Transverse colon (tissue), 4 donors: ENCODE results near the gene PVALB. TPM values are rescaled to one million over a fixed set of nuclear protein-coding genes. Genes with fewer than 3 reads are reported as not detected.

Experiments used
- DNase-seq: peaks from one replicate; pipeline ENCODE4 v3.0.0-alpha.2; 2019
- H3K27ac ChIP-seq, 4 donors: fragments of 200-600 bp; sonication (generic); 2 replicates each; pipeline ENCODE4 v1.5.1; 2016 to 2018; ENCODE audit warnings: inconsistent platforms in 4 of 4
- H3K27me3 ChIP-seq: fragments of 200-600 bp; sonication (generic); 2 replicates; pipeline ENCODE4 v1.5.1; 2017; ENCODE audit warnings: inconsistent platforms
- H3K36me3 ChIP-seq, 4 donors: fragments of 200-600 bp; sonication (generic); 2 replicates each; pipeline ENCODE4 v1.5.1; 2017 to 2019; ENCODE audit warnings: inconsistent platforms in 4 of 4
- H3K4me1 ChIP-seq, 4 donors: fragments of 200-600 bp; sonication (generic); 2 replicates each; pipeline ENCODE4 v1.5.1; 2017 to 2020; ENCODE audit warnings: inconsistent platforms in 4 of 4
- H3K4me3 ChIP-seq, 4 donors: fragments of 200-600 bp; sonication (generic); 1 replicate in 1 of 4; 2 replicates in 3 of 4; pipeline versions ENCODE4 v1.5.1 to v1.6.1; 2017 to 2019; ENCODE audit warnings: inconsistent platforms in 4 of 4
- H3K9me3 ChIP-seq, 2 donors: fragments of 200-600 bp; sonication (generic); 2 replicates each; pipeline ENCODE4 v1.5.1; 2017 to 2019; ENCODE audit warnings: inconsistent platforms in 2 of 2
- CTCF ChIP-seq, 5 experiments: fragments of 200-600 bp in 3 of 5; fragments of 450-650 bp in 2 of 5; sonication (generic) in 3 of 5; IDR thresholded peaks; 1 replicate in 2 of 5; 2 replicates in 3 of 5; pipeline ENCODE4 v1.5.1; 2016 to 2017; ENCODE audit warnings: antibody characterized with exemption in 5 of 5, inconsistent platforms in 3 of 5, mild to moderate bottlenecking in 2 of 5, moderate library complexity in 1 of 5
- EP300 ChIP-seq: sonication (generic); formaldehyde crosslinking; IDR thresholded peaks from one replicate; pipeline ENCODE4 v1.6.1; 2017; ENCODE audit warnings: antibody characterized with exemption, low read depth
- POLR2A ChIP-seq: fragments of 450-650 bp; IDR thresholded peaks from one replicate; pipeline ENCODE4 v1.6.1; 2016; ENCODE audit warnings: antibody characterized with exemption, mild to moderate bottlenecking, moderate library complexity
- POLR2AphosphoS5 ChIP-seq, 3 donors: sonication (generic); formaldehyde crosslinking; IDR thresholded peaks; one replicate each; pipeline ENCODE4 v1.6.1; 2016; ENCODE audit warnings: antibody characterized with exemption in 3 of 3
- WGBS, 2 donors: methylation state at CpG; one replicate each; pipeline ENCODE4 v1.1.5; 2018; ENCODE audit warnings: low coverage in 1 of 2; 5-methylcytosine and 5-hydroxymethylcytosine counted together
- in situ Hi-C, 4 donors: fragments of 200-750 bp; cut with MboI; loops; one replicate each; pipeline versions ENCODE4 v1.15.0 to v1.15.1; 2017; ENCODE audit warnings: low sequenced_read_pairs in 3 of 4, low pct_ligation_motif_present in 1 of 4, low pct_unique_long_range_greater_than_20kb in 1 of 4
- intact Hi-C: fragments of 100-400 bp; cut with DNase I; formaldehyde crosslinking; loops from one replicate; pipeline ENCODE4 v1.15.1; 2023; ENCODE audit warnings: low total_unique reads
- total RNA-seq, 4 donors: library from RNA; depleted of rRNA; stranded (reverse); fragments of >200 nt; gene quantifications; one replicate each; pipeline ENCODE4 v1.1.0, GENCODE V29; 2016

Gene PVALB
- total RNA-seq, 4 donors from 2014 or later, result 2.7 TPM; not detected in 3

- Histone ChIP-seq H3K27ac (no peak overlapping the region), H3K4me1 (no peaks in the 10 kb centered on the region), H3K4me3 (no peak overlapping the region), H3K27me3 (no peaks in the 10 kb centered on the region), H3K36me3 (no peaks in the 10 kb centered on the region), H3K9me3 (no peaks in the 10 kb centered on the region)
- DNase-seq, result no peak
- 77% methylated on average over 11 of the region's 11 CpGs; no CpG with 5 or more reads in 1 of the 2 donors for WGBS, 2 donors
- TF ChIP-seq POLR2AphosphoS5 (IDR thresholded peaks at IDR 0.05), result no peak
- no peak for TF ChIP-seq POLR2A
- TF ChIP-seq EP300, result no peak
- no peak for TF ChIP-seq CTCF (IDR thresholded peaks at IDR 0.05)
- intact Hi-C loops, result no loop called here
- in situ Hi-C loops, result loop anchor here in 1 of 4 donors (25.0 kb wide), 1 partner anchor 414 kb away; the partner anchor contains the start of gene SSTR3
Observed at GRCh38 chr22:36798674-36799066, 18.2 kb downstream of the PVALB start.

GRCh38 chr22:36797911-36798673 is 18.7 kb downstream of the PVALB start:
- Histone ChIP-seq H3K27me3 (peaks cover 2% of the 10 kb centered on the region), H3K36me3 (no peaks in the 10 kb centered on the region), H3K4me3 (no peak overlapping the region), H3K9me3 (no peaks in the 10 kb centered on the region), H3K4me1 (no peaks in the 10 kb centered on the region), H3K27ac (no peak overlapping the region)
- intact Hi-C loops, result no loop called here
- no peak for DNase-seq
- no peak for TF ChIP-seq EP300
- no peak for TF ChIP-seq POLR2A
- no peak for TF ChIP-seq POLR2AphosphoS5 (IDR thresholded peaks at IDR 0.05)
- TF ChIP-seq CTCF (IDR thresholded peaks at IDR 0.05), result no peak
- in situ Hi-C loops, result loop anchor here in 1 of 4 donors (25.0 kb wide), 1 partner anchor 414 kb away; the partner anchor contains the start of gene SSTR3
- 78% methylated on average over 12 of the region's 12 CpGs; no CpG with 5 or more reads in 1 of the 2 donors for WGBS, 2 donors

GRCh38 chr22:36797374-36797773 is 19.5 kb downstream of the PVALB start:
- H3K4me1 ChIP-seq, result no peaks in the 10 kb centered on the region
- H3K27me3 ChIP-seq, result peaks cover 6% of the 10 kb centered on the region
- intact Hi-C loops, result no loop called here
- DNase-seq, result no peak
- 73 to 82% methylated on average over 2 to 9 of the region's 9 CpGs for WGBS, 2 donors
- H3K4me3 ChIP-seq, result no peak overlapping the region
- H3K36me3 ChIP-seq, result no peaks in the 10 kb centered on the region
- no peaks in the 10 kb centered on the region for H3K9me3 ChIP-seq
- H3K27ac ChIP-seq, result no peak overlapping the region
- TF ChIP-seq CTCF (IDR thresholded peaks at IDR 0.05) (no peak), POLR2A (no peak), EP300 (no peak), POLR2AphosphoS5 (IDR thresholded peaks at IDR 0.05) (no peak)
- in situ Hi-C loops, result loop anchor here in 1 of 4 donors (25.0 kb wide), 1 partner anchor 415 kb away; the partner anchor contains the start of gene SSTR3

- Histone ChIP-seq H3K4me3 (no peak overlapping the region), H3K27ac (no peak overlapping the region), H3K4me1 (no peaks in the 10 kb centered on the region), H3K9me3 (no peaks in the 10 kb centered on the region), H3K36me3 (no peaks in the 10 kb centered on the region), H3K27me3 (peaks cover 12% of the 10 kb centered on the region)
- no peak for DNase-seq
- TF ChIP-seq POLR2AphosphoS5 (IDR thresholded peaks at IDR 0.05) (no peak), EP300 (no peak), POLR2A (no peak), CTCF (IDR thresholded peaks at IDR 0.05) (no peak)
- intact Hi-C loops (no loop called here), in situ Hi-C loops (loop anchor here in 1 of 4 donors (25.0 kb wide), 1 partner anchor 416 kb away; the partner anchor contains the start of gene SSTR3)
- WGBS, 2 donors, result 71% methylated on average over 7 of the region's 7 CpGs; no CpG with 5 or more reads in 1 of the 2 donors
Observed at GRCh38 chr22:36796552-36797175, 20.2 kb downstream of the PVALB start.
